B cell (primary cell): ENCODE results near the gene ADAMTS16. TPM values are rescaled to one million over a fixed set of nuclear protein-coding genes. Genes with fewer than 3 reads are reported as not detected.

Experiments used
- ATAC-seq: fragments of 200-7000 bp; cut with Tn5 transposase; one replicate; pipeline ENCODE4 v1.10.0; 2021; ENCODE audit warnings: low read depth, mild to moderate bottlenecking, moderate number of reproducible peaks, moderate library complexity
- CTCF ChIA-PET: fragments of 350-600 bp; sonication (Branson Sonifier 250); formaldehyde crosslinking; loops from one replicate; lab custom pipeline; 2021; ENCODE audit warnings: antibody characterized with exemption, inconsistent platforms; lab: Charles Lee
- POLR2A ChIA-PET: fragments of 350-600 bp; sonication (Branson Sonifier 250); formaldehyde crosslinking; loops from one replicate; lab custom pipeline; 2021; ENCODE audit warnings: antibody characterized with exemption; lab: Charles Lee
- DNase-seq: peaks from one replicate; pipeline ENCODE4 v3.0.0; 2013
- H2AFZ ChIP-seq: 2 replicates; pipeline ENCODE4 v1.6.1; 2012; ENCODE audit warnings: mild to moderate bottlenecking, low read depth, low read length; ENCODE audit not compliant: insufficient read depth, poor library complexity, severe bottlenecking
- H3K27ac ChIP-seq, 2 donors: 1 replicate in 1 of 2; 2 replicates in 1 of 2; pipeline ENCODE4 v1.5.1; 2012 to 2013; ENCODE audit warnings: low read length in 2 of 2, mild to moderate bottlenecking in 2 of 2, moderate library complexity in 1 of 2
- H3K27me3 ChIP-seq, 4 experiments: fragments of 200-600 bp in 1 of 4; sonication (generic) in 1 of 4; replicated peaks in 1 of 4; 1 replicate in 2 of 4; 2 replicates in 2 of 4; pipeline versions ENCODE4 v1.6.1 to v1.7.0; 2013 to 2016; ENCODE audit warnings: low read length in 3 of 4, mild to moderate bottlenecking in 2 of 4, mixed read lengths in 1 of 4, moderate library complexity in 1 of 4; ENCODE audit not compliant: insufficient read depth in 4 of 4, control insufficient read depth in 3 of 4; ENCODE audit errors: control extremely low read depth in 1 of 4
- H3K36me3 ChIP-seq, 2 experiments: replicated peaks in 1 of 2; 1 replicate in 1 of 2; 2 replicates in 1 of 2; pipeline versions ENCODE4 v1.6.1 to v1.7.1; 2013; ENCODE audit warnings: low read length in 1 of 2; ENCODE audit not compliant: insufficient read depth in 2 of 2, control insufficient read depth in 1 of 2; ENCODE audit errors: control extremely low read depth in 1 of 2, extremely low read depth in 1 of 2
- H3K4me1 ChIP-seq, 2 donors: fragments of 200-600 bp in 1 of 2; sonication (generic) in 1 of 2; 1 replicate in 1 of 2; 2 replicates in 1 of 2; pipeline versions ENCODE4 v1.5.1 to v1.6.1; 2013 to 2017; ENCODE audit warnings: low read length in 2 of 2; ENCODE audit not compliant: control insufficient read depth in 2 of 2, insufficient read depth in 2 of 2
- H3K4me2 ChIP-seq: replicated peaks from 2 replicates; pipeline ENCODE3; 2012; ENCODE audit warnings: mild to moderate bottlenecking, low read depth, low read length; ENCODE audit not compliant: poor library complexity, severe bottlenecking
- H3K4me3 ChIP-seq, 5 experiments: fragments of 200-600 bp in 1 of 5; sonication (generic) in 1 of 5; 1 replicate in 3 of 5; 2 replicates in 2 of 5; pipeline versions ENCODE4 v1.5.1 to v1.7.0; 2011 to 2016; ENCODE audit warnings: low read length in 4 of 5, mild to moderate bottlenecking in 4 of 5, low read depth in 2 of 5, control low read depth in 1 of 5, moderate library complexity in 1 of 5; ENCODE audit not compliant: insufficient read depth in 1 of 5; ENCODE audit errors: control extremely low read depth in 1 of 5, extremely low read depth in 1 of 5
- H3K79me2 ChIP-seq: fragments of 200-600 bp; sonication (generic); one replicate; pipeline ENCODE4 v1.6.0; 2016; ENCODE audit warnings: low read length; ENCODE audit not compliant: control insufficient read depth, insufficient read depth
- H3K9ac ChIP-seq: fragments of 200-600 bp; sonication (generic); 2 replicates; pipeline ENCODE4 v1.6.1; 2017; ENCODE audit warnings: mild to moderate bottlenecking, low read length, moderate library complexity
- H3K9me3 ChIP-seq, 3 donors: one replicate each; pipeline versions ENCODE4 v1.6.1 to v1.7.1; 2013; ENCODE audit warnings: low read length in 2 of 3; ENCODE audit not compliant: control insufficient read depth in 2 of 3, insufficient read depth in 1 of 3; ENCODE audit errors: control extremely low read depth in 1 of 3
- H4K20me1 ChIP-seq: 2 replicates; pipeline ENCODE4 v1.6.0; 2012; ENCODE audit warnings: mild to moderate bottlenecking, low read length; ENCODE audit not compliant: insufficient read depth, control insufficient read depth, poor library complexity, severe bottlenecking
- H3K27ac Mint-ChIP-seq: one replicate; pipeline ENCODE4 v1.8.0; 2021; ENCODE audit warnings: mixed read lengths
- H3K27me3 Mint-ChIP-seq: one replicate; pipeline ENCODE4 v1.8.0; 2021; ENCODE audit warnings: mixed read lengths
- H3K4me1 Mint-ChIP-seq: one replicate; pipeline ENCODE4 v1.8.0; 2021; ENCODE audit warnings: mixed read lengths
- H3K4me3 Mint-ChIP-seq: one replicate; pipeline ENCODE4 v1.8.0; 2021; ENCODE audit warnings: mixed read lengths
- H3K9me3 Mint-ChIP-seq: one replicate; pipeline ENCODE4 v1.8.0; 2022; ENCODE audit warnings: mixed read lengths; ENCODE audit not compliant: insufficient read depth
- CTCF ChIP-seq: fragments of 200-600 bp; IDR thresholded peaks from one replicate; pipeline ENCODE4 v1.8.0; 2022; ENCODE audit warnings: antibody characterized with exemption, mild to moderate bottlenecking
- EZH2 ChIP-seq: IDR thresholded peaks from 2 replicates; pipeline ENCODE4 v1.6.1; 2012; ENCODE audit warnings: borderline replicate concordance, low read depth, mild to moderate bottlenecking, moderate library complexity, low read length; ENCODE audit not compliant: insufficient read depth, poor library complexity, severe bottlenecking
- WGBS: methylation state at CpG from one replicate; pipeline ENCODE4 v1.1.5; 2013; ENCODE audit warnings: missing lambda C conversion rate; ENCODE audit not compliant: insufficient coverage; 5-methylcytosine and 5-hydroxymethylcytosine counted together
- intact Hi-C: fragments of 100-400 bp; cut with micrococcal nuclease; formaldehyde crosslinking; loops from one replicate; pipeline ENCODE4 v1.10.0; 2022
- polyA plus RNA-seq: library from polyadenylated mRNA; depleted of rRNA; stranded (reverse); fragments of >200 nt; gene quantifications from 2 replicates; pipeline ENCODE4 v1.2.3, GENCODE V29; 2012
- total RNA-seq, 2 donors: library from RNA; stranded (reverse); fragments of 120-200 nt in 1 of 2; gene quantifications; 1 replicate in 1 of 2; 2 replicates in 1 of 2; pipeline versions ENCODE4 v1.2.3 to v1.2.4, GENCODE V29; 2013 to 2022

ADAMTS16 gene
- total and polyA plus RNA-seq, 2 donors (not counting 1 experiment from before 2014, with no cell fraction given), result not detected

GRCh38 chr5:5181650-5182324, 41.7 kb downstream of the ADAMTS16 start:
- H2AFZ ChIP-seq, result no peak overlapping the region
- ChIA-PET POLR2A (no interaction called here), CTCF (no interaction called here)
- no peak overlapping the region for H3K4me3 ChIP-seq
- WGBS, result 55% methylated on average over 14 of the region's 14 CpGs
- peaks cover 0 to 10% (median 0%) of the 10 kb centered on the region in 3 donors for H3K9me3 ChIP-seq
- TF ChIP-seq CTCF (no peak), EZH2 (no peak)
- no peak overlapping the region for H3K27ac Mint-ChIP-seq
- no peaks in the 10 kb centered on the region for H4K20me1 ChIP-seq
- H3K79me2 ChIP-seq, result no peaks in the 10 kb centered on the region
- no peaks in the 10 kb centered on the region for H3K4me1 ChIP-seq
- peaks cover 0 to 3% (median 0%) of the 10 kb centered on the region in 4 experiments for H3K27me3 ChIP-seq
- peaks cover 6% of the 10 kb centered on the region for H3K27me3 Mint-ChIP-seq
- no peak overlapping the region for H3K27ac ChIP-seq
- no peak overlapping the region for H3K4me2 ChIP-seq
- no peaks in the 10 kb centered on the region for H3K9me3 Mint-ChIP-seq
- intact Hi-C loops, result no loop called here
- no peak for DNase-seq
- H3K4me1 Mint-ChIP-seq, result no peaks in the 10 kb centered on the region
- no peak overlapping the region for H3K9ac ChIP-seq
- H3K4me3 Mint-ChIP-seq, result no peak overlapping the region
- no peaks in the 10 kb centered on the region for H3K36me3 ChIP-seq
- ATAC-seq, result no peak

GRCh38 chr5:5182508-5183188, 42.5 kb downstream of the ADAMTS16 start:
- Histone ChIP-seq H3K4me2 (no peak overlapping the region), H2AFZ (no peak overlapping the region), H3K4me1 (no peaks in the 10 kb centered on the region), H3K4me3 (no peak overlapping the region), H3K9me3 (peaks cover 0 to 10% (median 0%) of the 10 kb centered on the region in 3 donors), H3K9ac (no peak overlapping the region), H4K20me1 (no peaks in the 10 kb centered on the region), H3K27ac (no peak overlapping the region), H3K79me2 (no peaks in the 10 kb centered on the region), H3K36me3 (no peaks in the 10 kb centered on the region), H3K27me3 (peaks cover 0 to 3% (median 0%) of the 10 kb centered on the region in 4 experiments)
- ChIA-PET POLR2A (no interaction called here), CTCF (no interaction called here)
- ATAC-seq, result no peak
- TF ChIP-seq EZH2, result no peak
- TF ChIP-seq CTCF, result no peak
- peaks cover 6% of the 10 kb centered on the region for H3K27me3 Mint-ChIP-seq
- H3K4me3 Mint-ChIP-seq, result no peak overlapping the region
- intact Hi-C loops, result no loop called here
- H3K9me3 Mint-ChIP-seq, result no peaks in the 10 kb centered on the region
- WGBS, result 21% methylated on average over 4 of the region's 5 CpGs
- no peak overlapping the region for H3K27ac Mint-ChIP-seq
- no peak for DNase-seq
- no peaks in the 10 kb centered on the region for H3K4me1 Mint-ChIP-seq
